SIG-M5 treated with dmso at 0.1 percent for 504 hours (cell line): ENCODE data around the gene EXOC3.
"Not testable (repeated sequence)": the region's sequence is repeated elsewhere in the genome, so short reads cannot be mapped to it uniquely, and the experiment has no call there.

Experiments used
- DNase-seq: peaks from one replicate; lab custom pipeline; 2025; ENCODE audit not compliant: unreplicated experiment; lab: John Stamatoyannopoulos, UW

EXOC3 gene

DNA sequence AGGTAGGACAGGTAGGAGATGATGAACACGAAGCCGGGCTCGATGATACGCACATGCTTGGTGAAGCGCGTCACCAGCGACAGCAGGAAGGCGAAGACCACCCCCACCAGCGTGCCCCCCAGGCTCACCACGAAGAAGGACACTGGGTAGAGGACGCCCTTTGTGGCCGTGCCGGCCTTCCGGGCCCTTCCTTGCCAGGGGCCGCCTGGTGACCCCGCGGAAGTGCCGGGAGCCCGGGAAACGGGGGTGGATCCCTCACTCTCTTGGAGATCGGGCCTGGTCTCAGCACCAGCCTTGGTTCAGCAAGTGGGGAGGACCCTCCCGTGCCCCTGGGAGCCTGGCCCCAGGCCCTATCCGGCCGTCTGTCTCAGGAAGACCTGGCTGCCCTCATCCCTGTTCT, 41.6 kb downstream of the EXOC3 start:
- no peak for DNase-seq

DNA sequence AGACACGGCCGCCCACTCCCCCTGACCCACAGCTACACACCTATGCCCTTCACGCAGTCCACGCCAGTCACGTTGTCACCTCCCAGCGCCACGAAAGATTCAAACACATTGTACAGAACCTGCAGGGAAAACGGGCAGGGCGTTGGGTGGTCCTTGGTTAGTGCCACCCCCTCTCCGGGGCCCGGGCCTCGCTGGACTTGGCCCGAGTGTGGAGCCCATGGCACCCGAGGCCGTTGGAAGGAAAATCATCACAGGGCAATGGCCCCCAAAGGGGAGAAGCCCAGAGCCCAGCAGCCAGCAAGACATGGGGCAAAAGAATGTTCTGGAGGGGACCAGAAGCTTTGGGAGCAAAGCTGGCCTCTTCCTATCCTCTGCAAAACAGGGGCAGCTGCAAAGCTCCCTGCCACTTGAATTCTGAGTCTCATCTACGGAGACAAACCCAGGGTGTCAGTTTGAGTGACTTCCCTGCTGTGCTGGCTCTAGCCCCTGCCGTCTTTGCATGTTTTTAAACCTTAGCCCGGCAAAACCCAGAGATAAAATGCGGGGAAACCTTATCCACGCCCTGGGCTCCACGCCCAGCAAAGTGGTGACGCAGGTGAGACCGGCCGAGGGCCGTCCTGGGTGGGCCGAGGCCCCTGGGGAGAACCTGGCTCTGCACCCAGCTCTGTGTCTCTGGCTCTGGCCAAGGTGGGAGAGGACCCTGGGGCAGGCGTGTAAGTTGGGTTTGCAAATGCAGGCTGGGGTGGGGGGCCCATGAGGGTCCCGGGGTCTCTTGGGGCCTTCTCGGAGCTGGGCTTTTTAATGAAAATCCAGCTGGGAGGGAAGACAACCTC, 42.4 kb downstream of the EXOC3 start:
- no peak for DNase-seq

DNA sequence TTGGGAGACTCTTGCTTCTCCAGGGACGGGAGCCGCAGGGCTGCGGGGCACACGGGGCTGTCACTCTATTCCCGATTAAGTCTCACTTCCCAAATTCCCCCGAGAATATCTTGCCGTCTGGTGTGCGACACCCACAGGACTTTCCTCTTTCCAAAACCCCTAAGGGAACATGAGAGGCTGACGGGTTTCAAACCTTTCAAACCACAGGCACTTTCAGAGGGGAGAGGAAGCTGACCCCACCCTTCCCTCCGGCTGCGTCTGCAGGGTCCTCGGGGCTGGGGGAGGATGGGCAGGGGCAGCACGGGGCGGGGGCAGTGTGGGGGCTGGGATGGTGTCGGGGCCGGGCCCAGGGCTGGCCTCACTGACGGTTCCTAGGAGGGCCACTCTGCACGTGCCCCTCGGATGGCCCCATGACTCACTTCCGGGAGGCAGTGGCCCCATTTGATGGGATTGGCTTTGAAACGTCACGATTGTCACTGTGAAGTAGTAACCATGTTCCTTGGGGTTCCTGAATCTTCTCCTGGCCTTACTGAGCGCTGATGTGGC, 43.0 kb downstream of the EXOC3 start:
- peak; percentile 38 for DNase-seq

DNA sequence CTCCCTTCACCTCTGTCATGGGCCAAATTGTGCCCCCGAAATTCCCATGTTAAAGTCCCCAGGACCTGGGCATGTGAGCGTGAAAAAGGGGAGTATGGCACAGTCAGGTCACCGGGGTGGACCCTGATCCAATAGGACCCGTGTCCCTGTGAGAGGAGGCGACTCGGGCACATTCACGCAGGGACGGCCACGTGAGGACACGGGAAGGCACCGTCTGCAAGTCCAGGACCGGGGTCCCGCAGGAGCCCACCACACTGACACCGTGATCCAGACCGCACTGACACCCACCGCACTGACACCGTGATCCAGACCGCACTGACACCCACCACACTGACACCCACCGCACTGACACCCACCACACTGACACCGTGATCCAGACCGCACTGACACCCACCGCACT, 43.6 kb downstream of the EXOC3 start:
- DNase-seq: not testable (repeated sequence)

DNA sequence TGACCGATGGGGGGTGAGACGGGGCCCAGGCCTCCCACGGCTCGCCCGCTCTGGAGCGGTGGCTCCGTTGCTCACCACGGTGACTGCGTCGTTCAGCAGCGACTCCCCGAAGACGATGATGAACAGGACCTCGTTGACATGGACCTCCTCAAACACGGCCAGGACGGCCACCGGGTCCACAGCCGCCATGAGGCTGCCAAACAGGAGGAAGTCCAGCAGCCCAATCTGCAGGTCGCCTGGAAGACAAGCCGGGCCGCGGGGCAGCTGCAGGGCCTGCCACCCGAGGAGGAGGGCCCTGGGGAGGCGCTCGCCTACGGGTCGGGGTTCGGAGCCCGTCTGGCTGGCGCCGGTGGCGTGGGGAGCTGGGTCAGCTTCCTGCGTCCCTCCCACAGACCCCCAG, 45.3 kb downstream of the EXOC3 start:
- no peak for DNase-seq

DNA sequence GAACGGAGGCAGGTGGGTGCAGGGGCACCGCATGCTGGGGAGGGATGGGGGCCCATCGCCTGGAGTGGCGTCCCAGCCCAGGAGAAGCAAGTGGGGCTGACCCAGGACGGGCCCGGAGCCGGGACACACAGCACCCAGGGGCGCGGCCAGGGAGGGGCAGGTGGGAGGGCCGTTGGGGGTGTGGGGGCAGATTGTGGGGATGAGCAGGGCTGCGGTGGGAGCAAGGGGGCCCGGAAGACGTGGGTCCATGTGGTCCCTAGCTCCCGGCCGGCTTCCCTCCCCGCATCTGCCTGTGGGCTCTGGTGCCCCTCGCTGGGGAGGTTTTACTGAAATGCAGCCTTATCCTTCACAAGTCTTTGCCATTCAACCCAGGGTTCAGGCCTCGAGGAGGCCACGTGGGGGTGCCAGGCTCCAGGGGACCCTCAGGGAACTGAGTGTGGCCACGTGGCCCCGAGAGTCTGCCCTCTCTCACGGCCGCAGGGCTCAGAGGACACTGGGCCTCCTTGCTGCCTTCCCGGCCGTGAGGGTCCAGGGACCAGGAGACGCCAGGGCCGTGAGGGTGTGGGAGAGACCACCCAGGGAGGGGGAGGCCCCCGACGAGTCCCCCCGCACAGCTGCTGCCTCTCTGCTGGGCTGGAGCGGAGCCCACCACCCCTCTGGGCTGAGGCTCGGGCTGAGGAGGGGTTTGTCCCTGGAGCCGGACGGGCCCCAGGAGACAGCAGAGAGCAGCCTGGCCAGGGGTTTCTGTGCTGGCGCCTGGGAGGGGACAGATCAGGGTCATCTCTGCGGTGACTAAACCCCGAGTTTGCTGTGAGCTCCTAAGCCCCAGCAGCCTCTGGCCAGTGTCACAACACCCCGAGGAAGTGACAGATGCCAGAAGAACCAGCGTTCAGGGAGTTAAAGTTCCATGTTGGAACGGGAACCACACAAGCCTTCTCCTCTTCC, 46.0 kb downstream of the EXOC3 start:
- DNase-seq: no peak

DNA sequence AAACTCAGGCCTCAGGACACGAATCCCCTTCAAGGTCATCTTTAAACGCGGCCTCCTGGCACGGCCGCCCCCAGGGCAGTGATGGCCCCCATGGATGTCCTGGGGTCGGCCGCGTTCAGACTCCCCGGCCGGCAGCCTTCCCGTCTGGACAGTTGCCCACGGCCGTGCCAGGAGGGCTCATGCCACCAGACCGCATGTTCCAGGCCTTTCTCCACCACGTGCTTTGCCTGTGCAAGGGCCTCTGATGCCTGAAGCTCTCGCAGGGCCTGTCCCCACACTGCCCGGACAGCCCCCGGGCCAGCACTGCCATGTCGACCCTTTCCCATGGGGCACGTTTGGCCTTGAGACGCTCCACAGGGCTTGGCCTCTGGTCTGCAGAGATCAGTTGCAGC, 46.7 kb downstream of the EXOC3 start:
- no peak for DNase-seq

DNA sequence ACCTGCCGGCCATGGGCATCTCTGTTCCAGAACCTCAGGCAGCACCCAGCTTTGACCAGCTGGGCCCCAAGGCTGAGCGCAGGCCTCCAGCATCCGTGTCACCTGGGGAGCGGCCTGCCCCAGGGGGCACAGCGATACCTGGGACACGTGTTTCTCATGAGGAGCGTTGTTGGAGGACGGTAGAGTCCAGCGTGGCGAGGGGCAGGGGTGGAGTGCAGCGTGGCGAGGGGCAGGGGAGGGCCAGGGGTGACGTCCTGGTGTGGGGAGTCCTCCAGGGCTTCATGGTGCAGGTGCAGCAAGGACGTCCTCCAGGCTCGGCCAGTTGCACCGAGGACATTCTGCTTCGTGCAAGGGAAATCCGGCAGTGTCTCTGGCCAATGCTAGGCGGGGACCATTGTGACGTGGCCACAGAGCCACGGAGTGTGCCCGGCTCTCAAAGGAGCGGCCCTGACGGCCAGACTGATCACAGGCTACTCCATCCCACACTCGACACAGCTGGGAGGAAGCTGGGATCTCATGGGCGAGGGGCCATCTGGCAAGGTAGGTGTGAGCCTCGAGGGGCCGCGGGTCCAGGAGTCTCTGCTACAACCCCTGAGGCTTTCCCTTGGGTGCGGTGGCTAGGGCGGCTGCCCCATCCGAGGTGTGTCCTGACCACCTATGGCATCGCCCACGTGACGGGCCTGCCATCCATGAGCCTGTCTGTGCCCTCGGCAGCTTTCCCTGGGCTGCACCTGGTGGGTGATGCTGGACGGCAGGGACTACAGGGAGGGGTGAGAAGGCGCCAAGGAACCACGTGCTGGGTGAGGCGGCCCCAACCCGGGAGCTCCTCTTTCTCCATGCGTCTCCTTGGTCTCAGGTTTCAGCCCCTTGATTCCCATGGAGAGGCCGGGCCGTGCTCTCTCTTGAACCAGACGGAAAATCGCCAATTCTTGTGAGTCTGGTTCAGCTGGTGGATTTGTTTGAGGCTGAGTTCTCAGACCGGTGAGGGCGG, 47.4 kb downstream of the EXOC3 start:
- DNase-seq: no peak

DNA sequence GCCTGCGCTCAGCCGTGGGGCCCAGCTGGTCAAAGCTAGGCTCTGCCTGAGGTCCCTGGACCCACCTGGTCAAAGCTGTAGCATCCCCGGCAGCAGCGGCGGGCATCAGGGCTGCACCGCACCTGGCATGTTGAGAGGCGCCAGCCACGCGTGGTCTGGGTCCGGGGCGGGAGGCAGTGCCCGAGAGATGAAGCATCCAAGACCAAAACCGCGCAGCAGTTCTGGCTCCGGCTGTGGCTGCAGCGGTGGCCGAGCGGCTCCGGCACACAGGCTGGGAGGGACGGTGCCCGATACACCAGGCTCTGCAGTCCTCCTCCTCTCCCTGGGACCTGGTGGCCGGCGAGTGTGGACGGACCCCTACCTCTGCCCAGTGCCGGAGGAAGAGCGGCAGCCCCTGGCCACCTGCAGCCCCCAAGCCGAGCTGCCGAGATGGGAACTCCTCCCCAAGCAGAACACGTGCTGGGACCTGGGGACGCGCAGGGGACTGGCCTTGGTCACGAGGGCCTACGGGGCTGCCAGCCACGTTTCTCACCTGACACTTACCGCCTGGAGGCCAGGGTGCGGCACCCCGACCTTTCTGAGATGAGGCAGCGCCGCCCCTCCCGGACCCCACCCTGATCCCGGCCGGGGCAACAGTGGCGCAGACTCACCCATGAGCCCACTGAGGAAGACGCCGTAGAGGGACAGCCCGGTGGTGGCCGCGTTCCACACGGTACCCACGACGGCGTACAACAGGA, 48.3 kb downstream of the EXOC3 start:
- DNase-seq: no peak

DNA sequence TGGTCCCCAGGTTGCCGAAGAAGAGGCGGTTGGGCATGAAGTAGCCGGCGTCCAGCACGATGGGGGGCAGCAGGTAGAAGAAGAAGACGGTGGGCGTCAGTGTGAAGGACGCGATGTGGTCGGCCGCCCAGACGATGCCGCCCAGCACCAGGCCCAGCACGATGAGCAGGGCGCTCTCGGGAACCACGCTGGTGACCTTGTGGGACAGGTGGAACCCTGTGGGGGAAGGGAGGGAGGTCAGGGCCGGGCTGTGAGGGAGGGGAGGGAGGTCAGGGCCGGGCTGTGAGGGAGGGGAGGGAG, 48.8 kb downstream of the EXOC3 start:
- DNase-seq: no peak

DNA sequence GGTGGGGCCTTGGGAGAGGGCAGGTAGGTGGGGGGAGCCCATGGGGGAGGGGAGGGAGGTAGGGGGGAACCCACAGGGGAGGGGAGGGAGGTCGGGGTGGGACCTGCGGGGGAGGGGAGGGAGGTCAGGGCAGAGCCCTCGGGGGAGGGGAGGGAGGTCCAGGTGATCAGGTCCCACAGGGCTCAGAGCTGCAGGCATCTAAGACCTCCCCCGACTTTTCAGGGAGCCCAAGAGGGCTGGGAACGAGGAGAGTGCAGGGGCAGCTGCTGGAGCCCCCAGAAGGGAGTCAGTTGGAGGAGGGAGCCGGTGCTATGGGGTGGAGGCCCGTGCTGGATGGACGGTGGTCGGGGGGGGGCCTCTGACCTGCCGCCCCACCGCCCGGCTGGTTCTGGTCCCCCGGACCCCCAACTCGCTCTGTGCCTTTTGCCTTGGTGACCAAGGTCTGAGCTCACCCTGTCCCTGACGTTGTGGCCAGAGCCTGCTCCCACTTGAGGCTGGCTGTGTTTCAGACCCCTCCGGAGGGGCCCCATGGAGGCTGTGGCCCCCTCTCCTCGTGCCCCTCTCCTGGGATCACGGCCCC, 49.4 kb downstream of the EXOC3 start:
- DNase-seq: no peak

DNA sequence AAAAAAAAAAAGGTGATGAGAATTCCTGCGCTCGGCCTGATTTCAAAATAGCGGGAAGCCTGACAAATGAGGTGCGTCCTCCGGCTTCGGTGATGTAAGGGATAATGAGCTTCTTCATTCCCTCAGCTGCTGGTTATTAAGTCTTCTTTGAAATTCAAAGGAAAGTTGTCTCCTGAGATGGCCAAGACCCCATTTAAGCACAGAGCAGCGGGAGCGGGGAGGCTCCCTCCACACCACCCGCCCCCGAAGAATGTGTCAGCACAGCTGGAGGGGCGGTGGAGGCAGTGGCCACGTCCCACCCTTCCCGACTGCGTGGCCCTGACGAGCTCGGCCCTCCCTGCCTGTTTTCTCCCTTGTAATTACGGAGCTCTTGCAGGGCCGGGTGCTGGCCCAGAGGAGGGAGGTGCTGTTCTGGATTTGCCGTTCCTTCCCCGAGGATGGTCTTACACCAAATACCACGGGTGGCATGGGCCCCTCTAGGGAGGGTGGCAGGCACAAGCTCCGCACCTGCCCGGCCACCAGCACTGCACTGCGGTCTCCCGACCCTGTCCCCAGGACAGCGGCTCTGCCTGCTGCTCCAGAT, 50.2 kb downstream of the EXOC3 start:
- DNase-seq: no peak

DNA sequence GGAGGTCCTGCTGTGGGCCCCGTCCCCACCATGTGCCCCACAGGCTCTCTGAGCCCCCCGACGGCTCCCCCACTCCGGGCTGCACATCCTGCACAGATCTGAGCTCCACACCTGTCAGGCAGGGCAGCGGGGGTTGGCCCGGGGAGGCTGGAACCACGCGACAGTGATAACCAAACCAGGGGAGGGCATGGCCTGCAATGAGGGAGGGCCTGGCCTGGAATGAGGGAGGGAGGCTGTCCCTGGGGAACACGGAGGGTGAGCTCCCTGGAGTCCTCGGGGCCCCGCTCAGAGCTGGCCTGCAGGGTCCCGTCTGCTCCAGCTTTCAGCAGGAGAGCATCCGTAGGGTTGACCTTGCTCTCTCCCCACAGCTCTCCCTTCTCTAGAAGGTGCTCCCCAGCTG, 50.8 kb downstream of the EXOC3 start:
- no peak for DNase-seq

DNA sequence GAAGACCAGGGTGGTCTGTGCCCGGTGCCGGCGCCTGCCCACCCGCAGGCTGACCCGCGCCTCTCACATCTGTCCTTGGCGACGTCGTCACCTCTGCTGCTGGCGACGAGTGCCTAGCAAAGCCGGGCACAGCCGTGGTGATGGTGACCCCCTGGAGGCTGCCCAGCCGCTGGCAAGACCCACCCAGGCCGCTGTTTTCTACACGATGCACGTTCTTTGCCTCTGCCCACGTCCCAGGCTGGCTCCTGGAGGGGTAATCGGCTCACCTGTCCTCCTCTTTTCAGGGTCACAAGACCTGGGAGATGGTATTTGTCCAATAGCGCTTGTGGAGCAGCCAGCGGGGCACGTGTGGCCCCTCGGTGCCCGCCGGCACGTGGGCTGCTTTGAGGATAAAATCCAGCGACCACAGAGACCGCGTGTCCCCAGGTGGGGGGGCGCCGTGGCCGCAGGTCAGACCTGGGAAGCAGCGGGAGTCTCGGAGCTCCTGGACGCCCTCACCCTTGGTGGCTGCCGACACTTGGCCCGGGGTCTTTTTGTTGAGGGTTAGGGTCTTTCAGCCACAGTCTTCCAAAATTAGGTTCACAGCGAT, 51.8 kb downstream of the EXOC3 start:
- DNase-seq: no peak

DNA sequence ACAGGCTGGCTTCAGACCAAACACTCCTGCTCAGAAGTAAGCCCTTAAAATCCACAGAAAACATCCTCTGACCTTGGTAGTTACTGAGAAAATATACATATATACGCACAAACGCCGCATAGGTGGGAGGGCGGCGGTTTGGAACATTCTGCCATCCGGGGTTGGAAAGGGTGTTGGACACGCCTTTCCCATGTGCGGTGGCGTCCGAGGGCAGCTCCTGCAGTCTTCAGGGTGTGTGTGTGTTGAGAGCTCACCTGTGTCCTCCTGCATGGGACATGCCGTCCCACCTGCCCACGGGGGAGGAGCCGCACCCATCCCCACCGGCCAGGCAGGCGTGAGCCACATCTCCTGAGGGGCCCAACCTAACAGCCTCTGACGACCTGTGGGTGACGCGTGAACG, 53.1 kb downstream of the EXOC3 start:
- DNase-seq: no peak

DNA sequence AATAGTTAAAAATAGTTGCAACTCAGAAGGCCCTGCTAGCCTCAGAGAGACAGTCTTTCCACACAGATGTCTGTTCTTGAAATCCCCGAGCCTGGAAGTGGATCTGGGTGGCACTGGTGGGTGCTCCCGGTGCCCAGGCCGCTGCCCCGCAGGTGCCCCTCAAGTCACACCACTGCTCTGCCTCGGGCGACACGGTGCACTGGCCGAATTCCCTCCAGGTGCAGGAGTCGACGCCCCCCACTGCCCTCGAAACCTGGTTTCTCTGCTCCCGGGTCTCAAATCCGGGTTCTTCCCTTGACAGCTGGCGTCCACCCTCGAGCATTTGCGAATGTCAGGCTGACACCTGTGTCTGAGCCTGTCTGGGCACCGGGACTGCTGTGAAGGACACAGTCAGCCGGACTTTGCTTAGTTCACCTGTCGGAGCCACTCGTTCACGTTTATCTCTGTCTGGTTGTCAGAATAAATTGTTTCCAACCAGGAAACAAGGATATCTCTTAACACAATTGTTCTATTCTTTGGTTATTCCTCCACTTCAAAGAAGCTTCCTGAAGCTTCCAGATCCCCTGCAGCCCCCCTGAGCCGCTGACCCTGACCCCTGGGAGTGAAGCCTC, 54.2 kb downstream of the EXOC3 start:
- DNase-seq: no peak

DNA sequence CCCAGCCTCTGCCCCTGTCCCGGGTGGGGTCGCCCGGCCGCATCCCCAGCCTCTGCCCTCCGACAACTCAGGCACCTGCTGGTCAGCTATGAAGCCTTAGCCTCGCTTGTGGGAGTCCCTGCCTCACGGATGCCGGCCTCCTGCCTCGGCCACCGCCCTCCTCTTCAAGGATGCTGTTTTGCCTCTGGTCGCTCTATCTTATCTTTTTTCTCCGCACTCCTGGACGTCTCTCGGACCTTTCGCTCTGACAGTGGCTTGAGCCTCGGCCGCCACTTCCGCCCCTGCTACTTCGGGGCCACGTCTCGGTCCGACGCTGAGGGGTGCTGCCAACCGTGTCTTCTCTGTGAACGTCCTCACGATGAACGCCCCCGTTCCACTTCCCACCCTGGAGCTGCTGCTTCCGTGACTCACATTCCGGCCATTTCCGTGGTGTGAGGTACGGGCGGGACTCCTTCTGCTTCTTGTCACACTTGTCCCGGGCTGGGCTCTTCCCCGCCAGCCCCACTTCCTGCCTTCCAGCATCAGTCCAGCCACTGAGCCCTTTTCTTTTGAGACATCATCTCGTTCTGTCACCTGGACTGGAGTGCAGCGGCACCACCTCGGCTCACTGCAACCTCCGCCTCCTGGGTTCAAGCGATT, 55.0 kb downstream of the EXOC3 start:
- no peak for DNase-seq
